NK-92 (cell line): Measurements from ENCODE around the gene ATP2B3.

ENCODE experiments used
- DNase-seq: peaks from one replicate; lab custom pipeline; 2025; ENCODE audit not compliant: unreplicated experiment; lab: John Stamatoyannopoulos, UW

Gene ATP2B3

DNA sequence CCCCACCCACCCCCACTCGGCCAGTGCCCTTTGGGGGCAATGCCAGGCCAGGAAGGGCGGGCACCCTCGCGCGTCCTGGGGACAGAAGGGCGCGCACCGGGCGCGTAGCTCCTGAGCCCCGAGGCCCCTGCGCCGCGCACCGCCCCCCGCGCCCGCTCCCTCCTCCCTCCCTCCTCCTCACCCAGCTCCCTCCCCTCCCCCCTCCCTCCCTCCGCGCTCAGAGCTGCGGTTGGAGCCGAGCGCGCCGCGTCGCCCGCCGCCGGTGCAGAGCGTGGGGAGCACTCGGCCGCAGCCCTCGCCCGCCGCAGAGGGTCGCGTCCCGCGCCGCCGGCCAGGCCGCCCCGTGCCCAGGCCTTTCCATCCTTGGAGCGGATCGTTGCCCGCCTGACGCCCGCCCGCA, at the start of gene ATP2B3:
ATP2B3 (plus strand) TSS at position 220 of the 400 bp plus-strand sequence. CDS start 18,606 bp downstream, outside the sequence.
- no peak for DNase-seq

- no peak for DNase-seq
Measured at GRCh38 chrX:153468008-153468580, 49.3 kb upstream of the ATP2B3 start.

DNA sequence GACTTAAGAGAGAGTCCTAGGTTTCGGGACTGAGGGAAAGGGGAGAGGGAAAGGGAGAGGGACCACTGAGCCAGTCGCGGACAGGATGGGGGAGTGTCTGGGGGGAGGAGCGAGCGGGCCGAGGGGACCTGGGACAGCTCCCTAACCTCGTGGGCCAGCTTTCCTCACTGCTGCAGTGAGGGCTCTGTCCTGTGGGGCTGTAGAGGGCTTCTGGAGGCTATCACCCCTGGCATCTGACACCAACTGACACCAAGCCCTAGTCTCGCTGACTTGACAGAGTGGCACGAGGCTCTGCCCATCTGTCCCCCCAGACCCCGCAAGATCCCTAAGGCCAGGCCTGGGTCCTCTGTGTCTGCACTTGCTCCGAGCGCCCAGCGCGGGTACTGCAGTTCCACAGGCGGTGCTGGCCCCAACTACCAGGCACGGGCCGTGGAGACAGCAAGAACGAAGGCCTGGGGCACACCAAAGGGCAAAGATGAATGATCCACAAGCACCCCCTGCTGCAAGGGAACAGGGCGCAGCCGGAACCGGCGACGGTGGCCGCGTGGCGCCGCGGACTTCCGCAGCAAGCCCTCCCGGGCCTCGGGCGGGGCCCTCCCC, 47.5 kb upstream of the ATP2B3 start:
- DNase-seq = no peak

GRCh38 chrX:153470411-153471363, 46.8 kb upstream of the ATP2B3 start, which contains the start of gene HAUS7:
TSS of gene HAUS7 (minus strand) at chrX:153470576. CDS start at chrX:153470557, 19 bp downstream.
- peak; percentile 40 for DNase-seq

GRCh38 chrX:153471663-153472280, 45.7 kb upstream of the ATP2B3 start:
- DNase-seq = no peak

GRCh38 chrX:153473126-153473525, 44.3 kb upstream of the ATP2B3 start:
- DNase-seq = no peak

- DNase-seq = no peak
Measured at GRCh38 chrX:153474266-153474665, 43.2 kb upstream of the ATP2B3 start.

DNA sequence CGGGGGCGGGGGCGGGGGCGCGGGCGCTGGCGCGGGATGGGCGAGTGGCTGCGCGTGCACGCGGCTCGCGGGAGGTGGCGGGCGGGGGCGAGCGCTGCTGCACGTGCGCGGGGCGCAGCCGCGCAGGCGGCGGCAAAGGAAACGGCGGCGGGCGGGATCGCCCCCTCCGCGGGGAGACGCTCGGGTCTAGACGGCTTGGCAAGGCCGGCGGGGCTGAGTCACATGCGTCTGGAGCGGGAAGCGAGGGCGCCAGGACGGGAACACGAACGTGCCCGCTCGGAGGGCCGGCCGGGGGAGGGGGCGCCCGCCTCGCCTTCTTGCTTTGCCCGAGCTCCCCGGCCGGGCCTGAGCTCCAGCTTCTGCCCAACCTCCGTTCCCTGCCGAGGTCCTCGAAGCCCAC, 42.7 kb upstream of the ATP2B3 start:
- DNase-seq = no peak

- no peak for DNase-seq
Measured at GRCh38 chrX:153475271-153475670, 42.2 kb upstream of the ATP2B3 start.

- DNase-seq = no peak
Measured at GRCh38 chrX:153475751-153476281, 41.6 kb upstream of the ATP2B3 start.

- no peak for DNase-seq
Measured at GRCh38 chrX:153476666-153477363, 40.6 kb upstream of the ATP2B3 start.

DNA sequence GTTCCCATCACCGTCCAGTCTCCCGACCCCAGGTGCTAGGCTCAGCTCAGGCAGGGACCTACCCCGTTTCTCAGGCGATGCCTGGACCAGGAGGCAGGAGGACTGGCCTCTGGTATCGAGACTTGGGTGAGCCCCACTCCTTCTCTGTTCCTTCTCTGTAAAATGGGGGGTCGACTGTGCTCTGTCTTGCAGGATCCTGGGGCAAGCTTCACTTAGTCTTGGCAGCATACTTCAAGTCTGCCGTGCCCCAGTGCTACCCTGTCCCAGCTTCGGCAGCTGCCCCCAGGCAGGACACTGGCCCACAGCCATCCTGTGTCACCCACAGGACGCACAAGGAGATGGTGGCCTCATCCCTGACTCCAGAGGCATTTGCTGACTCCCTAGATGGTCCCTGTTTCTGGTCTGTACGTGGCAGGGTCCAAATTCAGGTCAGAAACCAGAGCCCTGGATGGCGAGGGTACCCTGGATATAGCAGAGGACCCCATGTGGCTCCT, 40.0 kb upstream of the ATP2B3 start:
- DNase-seq = no peak

GRCh38 chrX:153477901-153478300, 39.5 kb upstream of the ATP2B3 start:
- no peak for DNase-seq

GRCh38 chrX:153478746-153479145, 38.7 kb upstream of the ATP2B3 start:
- no peak for DNase-seq

GRCh38 chrX:153481043-153481442, 36.4 kb upstream of the ATP2B3 start:
- no peak for DNase-seq

- no peak for DNase-seq
Measured at GRCh38 chrX:153482376-153483015, 34.9 kb upstream of the ATP2B3 start.

- no peak for DNase-seq
Measured at GRCh38 chrX:153485396-153486080, 31.9 kb upstream of the ATP2B3 start.

- no peak for DNase-seq
Measured at GRCh38 chrX:153486171-153486570, 31.3 kb upstream of the ATP2B3 start.

- no peak for DNase-seq
Measured at GRCh38 chrX:153487590-153488071, 29.8 kb upstream of the ATP2B3 start.
